Lower leg skin (tissue), 4 donors: Measurements from ENCODE around the gene NT5M. TPM values are rescaled to one million over a fixed set of nuclear protein-coding genes. Genes with fewer than 3 reads are reported as not detected.

Source experiments
- DNase-seq, 2 donors: peaks; one replicate each; pipeline ENCODE4 v3.0.0-alpha.2; 2019; ENCODE audit warnings: low spot score in 2 of 2
- H3K4me3 ChIP-seq: fragments of 200-600 bp; sonication (generic); 2 replicates; pipeline ENCODE4 v1.5.1; 2017; ENCODE audit warnings: mild to moderate bottlenecking, low read depth; ENCODE audit not compliant: poor library complexity, severe bottlenecking
- CTCF ChIP-seq, 3 donors: fragments of 450-650 bp; IDR thresholded peaks; one replicate each; pipeline ENCODE4 v1.5.1; 2016; ENCODE audit warnings: antibody characterized with exemption in 3 of 3, mild to moderate bottlenecking in 3 of 3, moderate library complexity in 2 of 3
- POLR2A ChIP-seq, 2 donors: fragments of 450-650 bp; IDR thresholded peaks; one replicate each; pipeline ENCODE4 v1.6.1; 2016 to 2017; ENCODE audit warnings: antibody characterized with exemption in 2 of 2, mild to moderate bottlenecking in 1 of 2, moderate library complexity in 1 of 2
- WGBS, 2 donors: methylation state at CpG; one replicate each; pipeline ENCODE4 v1.1.5; 2018; 5-methylcytosine and 5-hydroxymethylcytosine counted together
- intact Hi-C: fragments of 100-400 bp; cut with DNase I; formaldehyde crosslinking; loops from one replicate; pipeline ENCODE4 v1.15.0; 2023; ENCODE audit warnings: low total_unique reads
- total RNA-seq, 4 donors: library from RNA; depleted of rRNA; stranded (reverse); fragments of >200 nt; gene quantifications; one replicate each; pipeline ENCODE4 v1.1.0, GENCODE V29; 2016

The NT5M gene
- total RNA-seq, 4 donors from 2014 or later = 0.53 to 4.5 (median 1.1) TPM

DNA sequence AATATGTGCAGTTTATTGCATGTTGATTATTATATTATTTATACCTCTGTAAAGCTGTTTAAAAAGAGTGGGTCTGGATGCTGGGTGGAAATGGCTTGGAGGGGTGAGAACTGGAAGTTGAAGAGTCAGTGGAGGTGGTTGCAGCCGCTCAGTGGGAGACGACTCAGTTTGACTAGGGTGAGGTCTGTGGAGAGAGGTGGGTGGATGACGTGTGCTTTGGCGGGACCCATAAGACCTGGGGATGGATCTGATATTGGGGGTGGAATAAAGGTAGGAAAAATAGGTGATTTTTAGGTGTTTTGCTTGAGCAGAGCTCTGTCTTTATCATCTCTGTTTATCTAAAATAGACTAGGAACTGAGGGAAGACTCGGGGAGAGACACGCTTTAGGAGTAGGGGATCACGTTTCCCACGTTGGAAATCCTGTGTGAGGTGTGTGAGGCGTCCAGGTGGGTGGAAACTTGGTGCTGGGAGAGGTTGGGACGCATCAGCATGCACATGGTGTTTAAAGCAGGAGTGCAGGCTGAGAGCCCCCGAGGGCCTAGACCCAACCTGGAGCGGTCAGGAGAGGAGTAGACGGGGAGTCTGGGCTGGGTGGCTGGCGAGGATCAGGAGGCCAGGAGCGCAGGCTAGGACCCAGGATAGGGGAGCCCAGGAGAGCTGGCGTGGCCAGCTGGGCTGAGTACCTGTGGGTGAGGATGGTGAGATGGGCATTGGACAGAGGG, 17.2 kb downstream of the NT5M start:
- 85 to 91% methylated on average over 16 of the region's 16 CpGs for WGBS, 2 donors
- intact Hi-C loops = no loop called here
- peak in 1 of 2 donors; percentile 83 for DNase-seq
- no peak overlapping the region for H3K4me3 ChIP-seq
- TF ChIP-seq CTCF (IDR thresholded peaks at IDR 0.05) (no peak), POLR2A (IDR thresholded peaks at IDR 0.05) (no peak)

- 87 to 88% methylated on average over 10 of the region's 10 CpGs for WGBS, 2 donors
- TF ChIP-seq CTCF (IDR thresholded peaks at IDR 0.05) (no peak), POLR2A (IDR thresholded peaks at IDR 0.05) (no peak)
- DNase-seq = no peak
Observed at GRCh38 chr17:17320911-17321220, 17.7 kb downstream of the NT5M start.

GRCh38 chr17:17321356-17322025, 18.3 kb downstream of the NT5M start:
- no peak for TF ChIP-seq CTCF (IDR thresholded peaks at IDR 0.05)
- no peak for TF ChIP-seq POLR2A (IDR thresholded peaks at IDR 0.05)
- no peak overlapping the region for H3K4me3 ChIP-seq
- WGBS, 2 donors = 77 to 80% methylated on average over 11 of the region's 11 CpGs
- intact Hi-C loops = no loop called here
- peak in 1 of 2 donors; percentile 65 for DNase-seq

More at GRCh38 chr17:17320911-17321220, 17.7 kb downstream of the NT5M start:
- intact Hi-C loops = no loop called here
- H3K4me3 ChIP-seq = no peak overlapping the region

GRCh38 chr17:17322516-17323510, 19.6 kb downstream of the NT5M start:
- peak in 1 of 2 donors; percentile 58 for DNase-seq
- TF ChIP-seq POLR2A (IDR thresholded peaks at IDR 0.05) = no peak
- TF ChIP-seq CTCF (IDR thresholded peaks at IDR 0.05) = no peak
- 94 to 95% methylated on average over 21 of the region's 21 CpGs for WGBS, 2 donors
- no peak overlapping the region for H3K4me3 ChIP-seq
- intact Hi-C loops = no loop called here

DNA sequence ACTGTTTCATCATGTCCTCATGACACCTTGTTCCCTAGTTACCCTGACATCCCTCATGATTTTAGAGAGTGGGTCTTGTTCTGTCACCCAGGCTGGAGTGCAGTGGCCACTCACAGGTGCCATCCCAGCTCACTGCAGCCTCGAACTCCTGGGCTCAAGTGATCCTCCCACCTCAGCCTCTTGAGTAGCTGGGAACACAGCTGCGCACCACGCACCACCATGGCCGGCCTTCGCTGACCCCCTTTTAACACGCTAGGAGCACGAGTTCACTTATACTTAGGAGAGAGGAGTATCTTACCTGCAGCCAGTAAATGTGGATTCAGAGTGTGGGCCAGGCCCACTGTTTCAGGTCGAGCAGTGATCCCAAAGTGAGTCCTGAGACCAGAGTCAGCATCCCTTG, 21.4 kb downstream of the NT5M start:
- no peak for TF ChIP-seq CTCF (IDR thresholded peaks at IDR 0.05)
- no peak for DNase-seq

More for the DNA sequence above, 21.4 kb downstream of the NT5M start:
- intact Hi-C loops = no loop called here
- 97 to 99% methylated on average over 8 of the region's 8 CpGs for WGBS, 2 donors
- H3K4me3 ChIP-seq = no peak overlapping the region
